COLO829 (cell line): ENCODE data around the gene ALKBH6.
"Not testable (repeated sequence)": the region's sequence is repeated elsewhere in the genome, so short reads cannot be mapped to it uniquely, and the experiment has no call there.

ENCODE experiments used
- DNase-seq: peaks from one replicate; pipeline ENCODE4 v3.0.0; 2012; ENCODE audit warnings: low spot score

The ALKBH6 gene

GRCh38 chr19:36014012-36014924 is at the start of gene ALKBH6:
Gene ALKBH6 (minus strand): TSS chr19:36014213. CDS start chr19:36013397, 816 bp downstream.
- peak; percentile 99 for DNase-seq

- no peak for DNase-seq
Observed at GRCh38 chr19:36061367-36061766, 47.4 kb upstream of the ALKBH6 start.

GRCh38 chr19:36060430-36060829 is 46.4 kb upstream of the ALKBH6 start:
- peak; percentile 43 for DNase-seq

DNA sequence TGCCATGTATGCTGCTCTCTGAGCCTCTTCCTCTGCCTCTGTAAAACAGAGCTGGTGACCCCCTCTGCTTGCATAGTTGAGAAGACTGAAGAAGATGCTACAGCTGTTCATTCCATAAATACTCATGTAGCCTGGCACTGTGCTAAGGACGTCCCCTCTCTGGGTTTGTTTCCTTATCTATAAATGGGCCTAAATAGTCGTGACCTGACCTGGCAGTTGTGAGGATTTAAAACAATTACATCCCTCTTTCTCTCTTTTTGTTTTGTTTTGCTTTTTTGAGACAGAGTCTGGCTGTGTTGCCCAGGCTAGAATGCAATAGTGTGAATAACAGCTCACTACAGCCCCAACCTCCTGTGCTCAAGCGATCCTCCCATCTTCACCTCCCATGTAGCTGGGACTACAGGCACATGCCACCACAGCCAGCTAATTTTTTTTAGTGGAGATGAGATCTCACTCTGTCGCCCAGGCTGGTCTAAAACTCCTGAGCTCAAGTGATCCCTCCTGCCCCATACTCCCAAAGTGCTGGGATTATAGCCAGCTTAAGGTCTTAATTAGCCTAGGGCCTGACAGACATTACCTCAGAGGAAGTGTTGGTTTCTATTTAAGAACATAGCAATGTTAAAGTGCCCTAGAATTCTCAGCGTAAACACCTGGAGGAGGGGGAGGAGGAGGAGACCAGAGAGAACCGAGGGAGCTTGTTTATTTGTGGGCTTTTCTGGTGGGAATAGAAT is 45.3 kb upstream of the ALKBH6 start:
- no peak for DNase-seq

GRCh38 chr19:36058481-36059179 is 44.6 kb upstream of the ALKBH6 start:
- no peak for DNase-seq

DNA sequence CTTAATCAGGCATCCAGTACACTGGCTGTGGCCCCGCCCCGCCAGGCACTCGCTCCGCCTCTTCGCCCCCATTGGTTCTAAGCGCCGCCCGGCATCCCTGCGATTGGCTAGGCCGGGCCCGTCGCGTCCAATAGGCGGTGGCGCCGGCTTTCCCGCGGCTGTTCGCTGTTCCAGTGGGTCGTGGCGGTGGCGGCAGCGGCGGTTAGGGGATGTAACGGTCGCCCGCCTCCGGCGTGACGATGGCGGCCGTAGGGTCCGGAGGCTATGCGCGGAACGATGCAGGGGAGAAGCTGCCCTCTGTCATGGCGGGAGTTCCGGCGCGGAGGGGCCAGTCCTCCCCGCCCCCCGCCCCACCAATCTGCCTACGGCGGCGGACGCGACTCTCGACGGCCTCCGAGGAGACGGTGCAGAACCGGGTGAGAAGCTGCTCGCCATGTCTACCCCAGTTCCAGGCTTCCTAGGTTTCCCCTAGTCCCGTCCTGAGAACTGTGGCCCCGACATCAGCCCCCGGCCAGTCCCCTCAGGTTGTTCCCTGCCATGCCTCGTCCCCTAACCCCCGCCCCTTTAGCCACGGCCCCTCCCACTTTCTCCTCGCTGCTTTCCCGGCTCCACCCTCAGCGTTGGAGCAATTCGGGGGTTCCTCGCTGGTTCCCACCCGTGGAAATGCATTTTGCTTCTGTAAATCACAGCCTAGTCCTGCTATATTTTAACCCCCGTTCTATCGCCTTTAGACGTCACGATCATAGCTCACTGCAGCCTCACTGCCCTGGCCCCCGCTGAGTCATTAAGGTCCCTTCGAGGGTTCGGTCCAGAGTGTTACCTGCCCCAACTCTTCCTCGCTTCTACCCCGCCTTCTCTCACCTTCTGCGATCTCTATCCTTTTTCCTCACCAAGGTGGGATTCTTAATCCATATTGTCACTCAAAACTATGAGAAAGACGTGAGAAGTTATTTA is 41.0 kb upstream of the ALKBH6 start, which contains the start of gene WDR62:
WDR62 (plus strand) TSS at position 165 of the 954 bp plus-strand sequence; CDS start at position 240, 75 bp downstream.
- peak; percentile 96 for DNase-seq

GRCh38 chr19:36054119-36054732 is 40.2 kb upstream of the ALKBH6 start, which contains the start of gene THAP8:
Gene THAP8 (minus strand): TSS chr19:36054285. CDS start chr19:36054217, 68 bp downstream.
- DNase-seq = peak; percentile 100

- DNase-seq = no peak
Observed at GRCh38 chr19:36051637-36052036, 37.6 kb upstream of the ALKBH6 start.

DNA sequence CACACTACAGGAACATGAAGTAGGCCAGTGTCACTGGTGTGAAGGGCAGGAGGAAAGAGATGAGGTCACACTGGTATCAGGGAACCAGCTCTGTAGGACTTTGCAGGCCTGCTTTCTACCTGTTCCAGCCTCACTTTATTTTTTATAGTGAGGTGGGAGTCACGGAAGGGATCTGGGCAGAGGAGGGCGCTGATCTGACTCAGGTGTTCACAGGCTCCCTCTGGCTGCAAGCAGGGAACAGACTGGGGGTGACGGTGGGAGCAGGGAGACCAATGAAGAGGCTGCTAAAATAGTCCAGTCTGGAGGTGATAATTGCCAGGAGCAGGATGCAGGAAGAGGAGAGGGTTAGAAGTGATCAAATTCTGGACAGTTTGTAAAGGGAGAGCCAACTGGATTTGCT is 37.2 kb upstream of the ALKBH6 start:
- no peak for DNase-seq

DNA sequence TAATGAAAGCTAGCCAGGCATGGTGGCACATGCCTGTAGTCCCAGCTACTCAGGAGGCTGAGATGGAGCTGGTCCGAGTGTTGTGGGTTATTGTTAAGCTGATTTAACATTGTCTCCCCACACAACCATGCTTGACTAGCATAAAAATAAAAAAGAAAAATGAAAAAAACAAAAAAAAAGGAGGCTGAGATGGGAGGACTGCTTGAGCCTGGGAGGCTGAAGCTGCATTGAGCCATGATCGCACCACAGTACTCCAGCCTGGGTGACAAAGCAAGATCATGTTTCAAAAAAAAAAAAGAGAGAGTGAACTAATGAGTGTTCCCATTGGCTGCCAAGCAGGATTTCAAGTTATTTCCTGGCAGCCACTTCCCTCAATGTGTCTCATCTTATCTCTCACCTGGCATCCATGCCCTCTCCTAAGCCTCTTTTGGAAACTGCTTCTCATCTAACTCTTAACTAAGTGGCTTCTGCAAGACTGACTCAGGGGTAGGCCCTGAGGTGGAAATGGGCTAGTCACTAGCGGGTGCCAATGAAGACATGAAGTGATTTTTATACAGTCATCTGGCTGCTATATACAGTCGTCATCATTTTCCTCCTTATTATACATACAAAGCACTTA is 35.2 kb upstream of the ALKBH6 start:
- no peak for DNase-seq

GRCh38 chr19:36047835-36048234 is 33.8 kb upstream of the ALKBH6 start:
- no peak for DNase-seq

- DNase-seq = no peak
Observed at GRCh38 chr19:36046443-36047050, 32.5 kb upstream of the ALKBH6 start.

DNA sequence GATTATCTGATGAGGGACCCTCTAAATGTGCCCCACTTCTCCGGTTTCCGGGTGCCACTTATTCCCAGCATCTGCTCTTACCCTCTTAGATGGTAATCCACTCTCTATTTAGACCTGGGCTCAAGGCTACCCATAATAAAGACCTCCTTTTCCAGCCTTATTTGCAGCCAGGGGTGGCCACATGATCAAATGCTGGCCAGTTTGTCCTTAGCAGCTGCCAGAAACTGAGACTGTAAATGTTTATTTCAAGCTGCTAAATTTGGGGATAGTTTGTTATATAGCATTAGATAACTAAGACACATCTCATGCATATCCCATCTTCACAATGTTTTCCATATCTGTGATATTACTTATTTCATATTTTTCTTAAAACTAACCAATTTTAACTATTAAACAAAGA is 29.9 kb upstream of the ALKBH6 start:
- DNase-seq = no peak

GRCh38 chr19:36041831-36042230 is 27.8 kb upstream of the ALKBH6 start:
- DNase-seq = no peak

DNA sequence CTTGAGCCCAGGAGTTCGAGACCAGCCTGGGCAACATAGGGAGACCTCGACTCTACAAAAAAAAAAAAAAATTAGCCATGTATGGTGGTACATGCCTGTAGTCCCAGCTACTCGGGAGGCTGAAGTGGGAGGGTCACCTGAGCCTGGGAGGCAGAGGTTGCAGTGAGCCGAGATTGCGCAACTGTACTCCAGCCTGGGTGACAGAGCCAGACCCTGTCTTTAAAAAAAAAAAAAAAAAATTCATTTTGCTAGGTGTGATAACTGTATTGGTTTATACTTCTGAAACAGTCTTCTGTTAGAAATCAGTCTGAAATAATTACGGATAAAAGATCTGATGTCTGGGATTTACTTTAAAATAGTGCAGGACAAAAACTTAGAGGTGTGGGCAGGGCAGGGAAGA is 27.1 kb upstream of the ALKBH6 start:
- DNase-seq = not testable (repeated sequence)

GRCh38 chr19:36040495-36040894 is 26.5 kb upstream of the ALKBH6 start:
- DNase-seq = no peak

DNA sequence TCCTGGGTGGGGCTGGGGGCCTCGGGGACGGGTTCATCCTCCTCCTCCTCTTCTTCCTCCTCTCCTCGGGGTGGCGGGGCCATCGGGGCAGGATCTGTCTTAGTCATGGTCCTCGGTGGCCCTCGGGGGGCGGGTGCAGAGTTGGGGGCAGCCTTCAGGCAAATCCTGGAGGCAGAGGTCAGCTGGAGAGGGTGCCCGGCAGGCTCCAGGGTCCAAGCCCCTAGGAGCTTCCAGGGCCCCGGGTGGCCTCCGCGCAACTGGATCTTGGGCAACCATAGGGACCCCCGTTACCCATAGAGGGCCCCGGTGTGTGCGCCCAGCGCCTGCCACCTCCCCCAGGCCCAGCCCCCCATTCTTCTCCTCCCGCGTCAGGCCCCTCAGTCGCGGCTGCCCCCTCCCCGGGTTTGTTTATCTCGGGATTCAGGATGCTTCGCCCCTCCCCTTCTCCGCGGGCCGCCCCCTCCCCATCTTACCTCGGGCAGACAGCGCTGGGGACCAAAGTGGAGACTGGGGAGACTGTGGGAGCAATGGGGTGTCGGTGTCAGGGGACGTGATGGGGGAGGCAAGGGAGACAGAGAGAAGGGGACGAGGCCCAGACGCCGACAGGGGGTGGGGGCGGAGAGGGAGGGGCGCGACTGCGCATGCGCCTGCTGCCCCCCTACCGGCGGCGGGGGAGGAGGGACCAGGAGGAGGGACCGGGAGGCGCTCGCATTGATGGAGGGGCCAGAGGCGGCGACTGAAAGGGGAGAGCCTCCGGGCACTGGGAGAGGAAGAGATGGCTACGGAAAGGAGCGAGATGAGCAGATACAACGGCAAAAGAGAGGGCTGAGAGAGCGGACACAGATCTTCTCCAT is 18.5 kb upstream of the ALKBH6 start, which contains the start of gene CLIP3:
CLIP3 (minus strand) TSS at position 623 of the 854 bp plus-strand sequence; CDS start at position 107, 516 bp downstream.
- peak; percentile 64 for DNase-seq

GRCh38 chr19:36031308-36031707 is 17.3 kb upstream of the ALKBH6 start:
- DNase-seq = no peak
